Stomach (tissue), 9 donors: ENCODE data around the gene PRDM16. TPM values are rescaled to one million over a fixed set of nuclear protein-coding genes. Genes with fewer than 3 reads are reported as not detected.

ENCODE experiments used
- DNase-seq, 2 donors: peaks; one replicate each; pipeline versions ENCODE4 v3.0.0 to v3.0.0-alpha.2; 2013 to 2019
- H3K27ac ChIP-seq, 5 donors: fragments of 200-600 bp in 4 of 5; sonication (generic) in 4 of 5; one replicate each; pipeline ENCODE4 v1.5.1; 2013 to 2019; ENCODE audit warnings: mild to moderate bottlenecking in 1 of 5, moderate library complexity in 1 of 5
- H3K27me3 ChIP-seq, 3 donors: fragments of 200-600 bp; sonication (generic); one replicate each; pipeline ENCODE4 v1.5.1; 2017 to 2019; ENCODE audit warnings: mixed run types in 1 of 3
- H3K36me3 ChIP-seq, 4 donors: fragments of 200-600 bp; sonication (generic); 1 replicate in 3 of 4; 2 replicates in 1 of 4; pipeline ENCODE4 v1.5.1; 2016 to 2019
- H3K4me1 ChIP-seq, 4 donors: fragments of 200-600 bp; sonication (generic); one replicate each; pipeline ENCODE4 v1.5.1; 2016 to 2019
- H3K4me3 ChIP-seq, 4 donors: fragments of 200-600 bp; sonication (generic) in 3 of 4; one replicate each; pipeline ENCODE4 v1.5.1; 2016 to 2019; ENCODE audit warnings: mild to moderate bottlenecking in 1 of 4
- H3K9me3 ChIP-seq, 4 donors: fragments of 200-600 bp; sonication (generic); one replicate each; pipeline ENCODE4 v1.5.1; 2016 to 2019
- CTCF ChIP-seq, 7 experiments: fragments of 450-650 bp in 4 of 7; fragments of 200-600 bp in 3 of 7; sonication (generic) in 3 of 7; IDR thresholded peaks; one replicate each; pipeline ENCODE4 v1.5.1; 2016 to 2019; ENCODE audit warnings: antibody characterized with exemption in 7 of 7, control low read depth in 2 of 7, mild to moderate bottlenecking in 1 of 7
- EP300 ChIP-seq: sonication (generic); formaldehyde crosslinking; IDR thresholded peaks from one replicate; pipeline ENCODE4 v1.6.1; 2017; ENCODE audit warnings: antibody characterized with exemption
- POLR2A ChIP-seq, 4 donors: fragments of 450-650 bp; IDR thresholded peaks; one replicate each; pipeline ENCODE4 v1.6.1; 2016; ENCODE audit warnings: antibody characterized with exemption in 4 of 4, control low read depth in 2 of 4, mild to moderate bottlenecking in 1 of 4, moderate library complexity in 1 of 4
- POLR2AphosphoS5 ChIP-seq, 3 donors: sonication (generic); formaldehyde crosslinking; IDR thresholded peaks; one replicate each; pipeline ENCODE4 v1.6.1; 2016; ENCODE audit warnings: antibody characterized with exemption in 3 of 3
- WGBS, 5 donors: extraction: QIAGEN DNeasy Blood & Tissue Kit in 3 of 5; methylation state at CpG; one replicate each; pipeline versions ENCODE4 v1.1.5 to v1.1.7; 2013 to 2018; 5-methylcytosine and 5-hydroxymethylcytosine counted together
- intact Hi-C: fragments of 100-400 bp; cut with DNase I; formaldehyde crosslinking; loops from one replicate; pipeline ENCODE4 v1.15.1; 2023; ENCODE audit warnings: low total_unique reads
- polyA plus RNA-seq, 3 donors: library from polyadenylated mRNA; stranded (reverse); fragments of 200-250 nt; gene quantifications; one replicate each; pipeline ENCODE4 v1.2.3, GENCODE V29; 2013
- total RNA-seq, 5 donors: library from RNA; depleted of rRNA; stranded (reverse); fragments of >200 nt; gene quantifications; one replicate each; pipeline versions ENCODE4 v1.1.0 to v1.2.3, GENCODE V29; 2014 to 2016
- donor health status: healthy with polysubstance abuse.
- donor health status: Bipolar disorder and iron deficiency.
- donor health status: healthy.

Gene PRDM16
- total and polyA plus RNA-seq, 8 donors, result 0.29 to 222 (median 15.8) TPM

GRCh38 chr1:3251807-3252428 is 182.9 kb downstream of the PRDM16 start:
- Histone ChIP-seq H3K36me3 (no peaks in the 10 kb centered on the region), H3K4me3 (no peak overlapping the region), H3K9me3 (no peaks in the 10 kb centered on the region), H3K4me1 (peaks cover 14 to 53% (median 42%) of the 10 kb centered on the region in 4 donors), H3K27ac (peak overlapping the region in 4 of 5 donors; percentile 8 to 63 (median 48)), H3K27me3 (peaks cover 0 to 37% (median 5%) of the 10 kb centered on the region in 3 donors)
- WGBS, 5 donors, result 33 to 70% (median 54%) methylated on average over 17 of the region's 17 CpGs
- intact Hi-C loops, result no loop called here
- DNase-seq, result peak in 1 of 2 donors; percentile 59
- TF ChIP-seq POLR2AphosphoS5 (IDR thresholded peaks at IDR 0.05) (no peak), EP300 (no peak), CTCF (IDR thresholded peaks at IDR 0.05) (peak in 1 of 7 experiments; percentile 35)

- Histone ChIP-seq H3K4me3 (no peak overlapping the region), H3K9me3 (no peaks in the 10 kb centered on the region), H3K27me3 (peaks cover 0 to 7% (median 0%) of the 10 kb centered on the region in 3 donors), H3K36me3 (no peaks in the 10 kb centered on the region), H3K4me1 (peaks cover 0 to 31% (median 18%) of the 10 kb centered on the region in 4 donors), H3K27ac (no peak overlapping the region)
- TF ChIP-seq EP300 (no peak), CTCF (IDR thresholded peaks at IDR 0.05) (no peak), POLR2AphosphoS5 (IDR thresholded peaks at IDR 0.05) (no peak), POLR2A (IDR thresholded peaks at IDR 0.05) (no peak)
- WGBS, 5 donors, result 89 to 93% (median 92%) methylated on average over 9 to 15 of the region's 15 CpGs
- intact Hi-C loops, result no loop called here
- DNase-seq, result no peak
Measured at GRCh38 chr1:3255680-3256079, 186.7 kb downstream of the PRDM16 start.

- H3K4me1 ChIP-seq, result peaks cover 15 to 33% (median 24%) of the 10 kb centered on the region in 4 donors
- no peaks in the 10 kb centered on the region for H3K36me3 ChIP-seq
- peaks cover 0 to 7% (median 0%) of the 10 kb centered on the region in 3 donors for H3K27me3 ChIP-seq
- intact Hi-C loops, result no loop called here
- no peak for DNase-seq
- H3K27ac ChIP-seq, result no peak overlapping the region
- no peaks in the 10 kb centered on the region for H3K9me3 ChIP-seq
- no peak for TF ChIP-seq CTCF (IDR thresholded peaks at IDR 0.05)
- no peak for TF ChIP-seq EP300
- no peak for TF ChIP-seq POLR2AphosphoS5 (IDR thresholded peaks at IDR 0.05)
- TF ChIP-seq POLR2A (IDR thresholded peaks at IDR 0.05), result no peak
- WGBS, 5 donors, result 91 to 98% (median 95%) methylated on average over 4 of the region's 4 CpGs
- no peak overlapping the region for H3K4me3 ChIP-seq
Measured at GRCh38 chr1:3257788-3258187, 188.8 kb downstream of the PRDM16 start.

- WGBS, 5 donors, result 46 to 64% (median 48%) methylated on average over 16 of the region's 16 CpGs
- DNase-seq, result peak in 1 of 2 donors; percentile 59
- Histone ChIP-seq H3K27ac (peak overlapping the region in 2 of 5 donors; percentile 6 to 16), H3K36me3 (no peaks in the 10 kb centered on the region), H3K27me3 (peaks cover 0 to 14% (median 0%) of the 10 kb centered on the region in 3 donors), H3K9me3 (no peaks in the 10 kb centered on the region), H3K4me1 (peaks cover 22 to 37% (median 30%) of the 10 kb centered on the region in 4 donors), H3K4me3 (no peak overlapping the region)
- TF ChIP-seq POLR2AphosphoS5 (IDR thresholded peaks at IDR 0.05) (no peak), EP300 (no peak), POLR2A (IDR thresholded peaks at IDR 0.05) (no peak), CTCF (IDR thresholded peaks at IDR 0.05) (no peak)
- intact Hi-C loops, result no loop called here
Measured at GRCh38 chr1:3258386-3259003, 189.5 kb downstream of the PRDM16 start.
